Measurements from ENCODE around the gene IQCE. TPM values are rescaled to one million over a fixed set of nuclear protein-coding genes. Genes with fewer than 3 reads are reported as not detected.

IQCE gene
- total RNA-seq, 1 experiment from 2014 or later: 16.7 TPM

GRCh38 chr7:2647594-2648172, 88.9 kb downstream of the IQCE start:
- Mint-ChIP-seq H3K9me3 (ENCODE audit: unreplicated experiment) (no peaks in the 10 kb centered on the region), H3K27me3 (ENCODE audit: insufficient read depth, unreplicated experiment) (no peaks in the 10 kb centered on the region), H3K27ac (ENCODE audit: low read depth, unreplicated experiment) (no peak overlapping the region), H3K4me1 (ENCODE audit: insufficient read depth, unreplicated experiment) (no peaks in the 10 kb centered on the region), H3K36me3 (ENCODE audit: insufficient read depth, unreplicated experiment) (peaks cover 10% of the 10 kb centered on the region), H3K4me3 (ENCODE audit: unreplicated experiment) (no peak overlapping the region)
- intact Hi-C loops (cut with micrococcal nuclease): no loop called here
- no peak for TF ChIP-seq CTCF (IDR thresholded peaks at IDR 0.05; ENCODE audit: unreplicated experiment)
- no peak for DNase-seq (ENCODE audit: unreplicated experiment)
- ChIA-PET POLR2A (no interaction called here), CTCF (no interaction called here)
- BruUV-seq (replicated peaks): no TSS peak

GRCh38 chr7:2649139-2649838, 90.5 kb downstream of the IQCE start:
- H3K27ac Mint-ChIP-seq (ENCODE audit: low read depth, unreplicated experiment): no peak overlapping the region
- CTCF ChIA-PET: no interaction called here
- intact Hi-C loops (cut with micrococcal nuclease): no loop called here

GRCh38 chr7:2649991-2650390, 91.2 kb downstream of the IQCE start:
- H3K4me3 Mint-ChIP-seq (ENCODE audit: unreplicated experiment): no peak overlapping the region
- no TSS peak for BruUV-seq (replicated peaks)
- peaks cover 10% of the 10 kb centered on the region for H3K36me3 Mint-ChIP-seq (ENCODE audit: insufficient read depth, unreplicated experiment)
- CTCF ChIA-PET: interaction anchor here (0.6 kb wide), 1 partner anchor 60 kb away, joined by 3 read pairs; no protein-coding TSS in a partner anchor
- no peaks in the 10 kb centered on the region for H3K9me3 Mint-ChIP-seq (ENCODE audit: unreplicated experiment)
- no peaks in the 10 kb centered on the region for H3K4me1 Mint-ChIP-seq (ENCODE audit: insufficient read depth, unreplicated experiment)
- intact Hi-C loops (cut with micrococcal nuclease): no loop called here
- no peak overlapping the region for H3K27ac Mint-ChIP-seq (ENCODE audit: low read depth, unreplicated experiment)
- TF ChIP-seq CTCF (IDR thresholded peaks at IDR 0.05; ENCODE audit: unreplicated experiment): no peak
- POLR2A ChIA-PET: no interaction called here
- DNase-seq (ENCODE audit: unreplicated experiment): no peak
- H3K27me3 Mint-ChIP-seq (ENCODE audit: insufficient read depth, unreplicated experiment): no peaks in the 10 kb centered on the region

More at GRCh38 chr7:2649139-2649838, 90.5 kb downstream of the IQCE start:
- Mint-ChIP-seq H3K36me3 (ENCODE audit: insufficient read depth, unreplicated experiment) (peaks cover 10% of the 10 kb centered on the region), H3K9me3 (ENCODE audit: unreplicated experiment) (no peaks in the 10 kb centered on the region), H3K4me3 (ENCODE audit: unreplicated experiment) (no peak overlapping the region), H3K27me3 (ENCODE audit: insufficient read depth, unreplicated experiment) (no peaks in the 10 kb centered on the region), H3K4me1 (ENCODE audit: insufficient read depth, unreplicated experiment) (no peaks in the 10 kb centered on the region)
- no peak for DNase-seq (ENCODE audit: unreplicated experiment)
- POLR2A ChIA-PET: no interaction called here
- BruUV-seq (replicated peaks): no TSS peak
- no peak for TF ChIP-seq CTCF (IDR thresholded peaks at IDR 0.05; ENCODE audit: unreplicated experiment)

- no peak overlapping the region for H3K4me3 Mint-ChIP-seq (ENCODE audit: unreplicated experiment)
- no peak for TF ChIP-seq CTCF (IDR thresholded peaks at IDR 0.05; ENCODE audit: unreplicated experiment)
- ChIA-PET POLR2A (no interaction called here), CTCF (interaction anchor here (0.6 to 0.7 kb wide), 2 partner anchors 60 to 199 kb away, joined by 3 to 4 read pairs; no protein-coding TSS in a partner anchor)
- no peaks in the 10 kb centered on the region for H3K9me3 Mint-ChIP-seq (ENCODE audit: unreplicated experiment)
- H3K27ac Mint-ChIP-seq (ENCODE audit: low read depth, unreplicated experiment): no peak overlapping the region
- H3K27me3 Mint-ChIP-seq (ENCODE audit: insufficient read depth, unreplicated experiment): no peaks in the 10 kb centered on the region
- DNase-seq (ENCODE audit: unreplicated experiment): no peak
- H3K36me3 Mint-ChIP-seq (ENCODE audit: insufficient read depth, unreplicated experiment): peaks cover 10% of the 10 kb centered on the region
- no peaks in the 10 kb centered on the region for H3K4me1 Mint-ChIP-seq (ENCODE audit: insufficient read depth, unreplicated experiment)
- intact Hi-C loops (cut with micrococcal nuclease): no loop called here
- no TSS peak for BruUV-seq (replicated peaks)
Measured at GRCh38 chr7:2650451-2650850, 91.7 kb downstream of the IQCE start.
